Endodermal cell (in vitro differentiated cells): ENCODE data around the gene REXO1. TPM values are rescaled to one million over a fixed set of nuclear protein-coding genes. Genes with fewer than 3 reads are reported as not detected.

Experiments
- DNase-seq: peaks from one replicate; pipeline ENCODE4 v3.0.0-alpha.2; 2017
- H3K27ac ChIP-seq: 2 replicates; pipeline ENCODE4 v1.5.1; 2013; ENCODE audit warnings: mild to moderate bottlenecking, low read depth, low read length, moderate library complexity
- H3K27me3 ChIP-seq: 2 replicates; pipeline ENCODE4 v1.6.1; 2013; ENCODE audit warnings: mild to moderate bottlenecking, low read length, moderate library complexity; ENCODE audit not compliant: insufficient read depth, control insufficient read depth, poor library complexity, severe bottlenecking
- H3K36me3 ChIP-seq: 2 replicates; pipeline ENCODE4 v1.7.0; 2013; ENCODE audit warnings: mild to moderate bottlenecking, low read length, moderate library complexity; ENCODE audit not compliant: control insufficient read depth, insufficient read depth
- H3K4me1 ChIP-seq: one replicate; pipeline ENCODE4 v1.7.0; 2013; ENCODE audit warnings: low read length; ENCODE audit not compliant: control insufficient read depth, insufficient read depth
- H3K4me3 ChIP-seq: 2 replicates; pipeline ENCODE4 v1.5.1; 2013; ENCODE audit warnings: mild to moderate bottlenecking, low read length, moderate library complexity
- H3K9ac ChIP-seq: 2 replicates; pipeline ENCODE4 v1.6.1; 2013; ENCODE audit warnings: mild to moderate bottlenecking, low read length, moderate library complexity; ENCODE audit not compliant: poor library complexity, severe bottlenecking; ENCODE audit errors: extremely low read depth
- H3K9me3 ChIP-seq: 2 replicates; pipeline ENCODE4 v1.6.1; 2013; ENCODE audit warnings: mild to moderate bottlenecking, low read length, moderate library complexity; ENCODE audit not compliant: control insufficient read depth
- H3K27ac Mint-ChIP-seq: 2 replicates; pipeline ENCODE4 v1.8.0; 2020; ENCODE audit warnings: mixed read lengths
- H3K27me3 Mint-ChIP-seq: 2 replicates; pipeline ENCODE4 v1.8.0; 2021; ENCODE audit warnings: mild to moderate bottlenecking, mixed read lengths; ENCODE audit not compliant: insufficient read depth
- H3K36me3 Mint-ChIP-seq: 2 replicates; pipeline ENCODE4 v1.8.0; 2020; ENCODE audit warnings: low read depth, mixed read lengths
- H3K4me1 Mint-ChIP-seq: 2 replicates; pipeline ENCODE4 v1.8.0; 2020; ENCODE audit warnings: mixed read lengths
- H3K4me3 Mint-ChIP-seq: 2 replicates; pipeline ENCODE4 v1.8.0; 2020; ENCODE audit warnings: mild to moderate bottlenecking, moderate library complexity, mixed read lengths
- H3K9me3 Mint-ChIP-seq: 2 replicates; pipeline ENCODE4 v1.8.0; 2020; ENCODE audit warnings: mild to moderate bottlenecking, mixed read lengths
- WGBS, 2 experiments: methylation state at CpG; one replicate each; pipeline versions ENCODE4 v1.1.5 to v1.1.7; 2013; ENCODE audit warnings: missing lambda C conversion rate in 2 of 2, mixed read lengths in 1 of 2; ENCODE audit not compliant: insufficient coverage in 1 of 2, insufficient read length in 1 of 2; 5-methylcytosine and 5-hydroxymethylcytosine counted together
- total RNA-seq, 2 donors: library from RNA; stranded (reverse); fragmentation: NEBNext Ultra II Directional in 1 of 2; extraction: Animal tissue kit (Norgen Biotek cat#: 25700) in 1 of 2; gene quantifications; 2 replicates in 1 of 2; 3 replicates in 1 of 2; pipeline ENCODE4 v1.2.1, GENCODE V29; 2021
- TF ChIP-seq, protein P1 (sequence below): fragments of 200-600 bp; sonication (generic); conservative IDR thresholded peaks from 2 replicates; pipeline ENCODE4 v1.5.0; 2021; ENCODE audit warnings: antibody characterized with exemption, mild to moderate bottlenecking

Gene REXO1
- total RNA-seq, 2 donors from 2014 or later, result 51.6 to 56.4 TPM

DNA sequence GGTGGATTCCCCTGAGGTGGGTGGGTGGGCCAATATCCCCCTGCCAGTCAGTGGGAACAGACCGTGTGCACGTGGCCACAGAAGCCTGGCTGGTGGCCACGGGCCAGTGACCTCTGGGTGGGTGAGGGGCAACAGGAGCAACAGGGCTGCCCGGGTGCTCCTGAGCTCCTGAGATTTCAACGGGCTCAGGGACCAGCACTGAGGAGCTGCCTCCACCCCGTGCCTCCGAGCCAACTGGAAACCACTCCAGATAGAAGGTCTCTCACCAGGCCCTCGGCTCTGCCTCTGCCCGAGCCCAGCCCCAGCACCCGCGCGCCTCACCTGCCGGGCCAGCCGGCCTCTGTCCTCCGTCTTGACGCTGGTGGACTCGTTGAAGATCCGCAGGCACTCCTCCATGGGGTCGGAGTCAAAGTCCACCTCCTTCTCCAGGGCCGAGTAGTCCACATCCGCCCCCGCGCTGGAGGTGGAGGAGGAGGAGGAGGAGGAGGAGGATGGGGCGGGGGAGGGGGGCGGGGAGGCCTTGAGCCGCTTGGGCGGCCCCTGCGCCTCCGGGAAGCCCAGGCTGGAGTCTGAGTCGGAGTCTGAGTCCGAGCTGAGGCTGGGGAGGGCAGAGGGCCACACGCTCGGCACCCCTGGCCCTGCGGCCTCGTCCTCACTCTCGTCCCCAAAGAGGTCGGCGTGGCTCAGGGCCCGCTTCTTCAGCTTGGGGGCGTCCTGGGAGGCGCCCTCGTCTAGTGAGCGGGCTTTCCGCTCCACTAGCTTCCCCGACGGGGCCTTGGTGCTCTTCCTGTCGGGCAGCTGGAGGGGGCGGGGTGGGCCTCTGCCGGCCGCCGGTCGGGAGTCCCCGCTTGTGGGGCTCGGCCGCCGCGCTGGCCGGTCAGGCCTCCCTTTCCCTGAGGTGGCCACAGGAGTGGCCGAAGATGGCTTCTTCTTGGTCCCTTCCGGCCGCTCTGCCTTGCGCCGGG lies 21.4 kb downstream of the REXO1 start:
- H3K27ac ChIP-seq, result peak overlapping the region; percentile 44
- H3K36me3 ChIP-seq, result peaks cover 26% of the 10 kb centered on the region
- TF ChIP-seq, protein P1, sequence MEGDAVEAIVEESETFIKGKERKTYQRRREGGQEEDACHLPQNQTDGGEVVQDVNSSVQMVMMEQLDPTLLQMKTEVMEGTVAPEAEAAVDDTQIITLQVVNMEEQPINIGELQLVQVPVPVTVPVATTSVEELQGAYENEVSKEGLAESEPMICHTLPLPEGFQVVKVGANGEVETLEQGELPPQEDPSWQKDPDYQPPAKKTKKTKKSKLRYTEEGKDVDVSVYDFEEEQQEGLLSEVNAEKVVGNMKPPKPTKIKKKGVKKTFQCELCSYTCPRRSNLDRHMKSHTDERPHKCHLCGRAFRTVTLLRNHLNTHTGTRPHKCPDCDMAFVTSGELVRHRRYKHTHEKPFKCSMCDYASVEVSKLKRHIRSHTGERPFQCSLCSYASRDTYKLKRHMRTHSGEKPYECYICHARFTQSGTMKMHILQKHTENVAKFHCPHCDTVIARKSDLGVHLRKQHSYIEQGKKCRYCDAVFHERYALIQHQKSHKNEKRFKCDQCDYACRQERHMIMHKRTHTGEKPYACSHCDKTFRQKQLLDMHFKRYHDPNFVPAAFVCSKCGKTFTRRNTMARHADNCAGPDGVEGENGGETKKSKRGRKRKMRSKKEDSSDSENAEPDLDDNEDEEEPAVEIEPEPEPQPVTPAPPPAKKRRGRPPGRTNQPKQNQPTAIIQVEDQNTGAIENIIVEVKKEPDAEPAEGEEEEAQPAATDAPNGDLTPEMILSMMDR, result no peak
- peak overlapping the region; percentile 39 for H3K27ac Mint-ChIP-seq
- H3K4me3 ChIP-seq, result no peak overlapping the region
- H3K9me3 ChIP-seq, result no peaks in the 10 kb centered on the region
- H3K4me1 ChIP-seq, result peaks cover 6% of the 10 kb centered on the region
- no peaks in the 10 kb centered on the region for H3K27me3 ChIP-seq
- no peaks in the 10 kb centered on the region for H3K27me3 Mint-ChIP-seq
- peak; percentile 83 for DNase-seq
- H3K36me3 Mint-ChIP-seq, result peaks cover 22% of the 10 kb centered on the region
- no peak overlapping the region for H3K4me3 Mint-ChIP-seq
- no peaks in the 10 kb centered on the region for H3K9me3 Mint-ChIP-seq
- WGBS, 2 experiments, result 53 to 59% methylated on average over 36 to 58 of the region's 63 CpGs
- no peak overlapping the region for H3K9ac ChIP-seq
- peaks cover 1% of the 10 kb centered on the region for H3K4me1 Mint-ChIP-seq

- Mint-ChIP-seq H3K27ac (peak overlapping the region; percentile 86), H3K27me3 (no peaks in the 10 kb centered on the region), H3K4me3 (no peak overlapping the region), H3K4me1 (peaks cover 1% of the 10 kb centered on the region), H3K9me3 (no peaks in the 10 kb centered on the region), H3K36me3 (peaks cover 24% of the 10 kb centered on the region)
- DNase-seq, result peak; percentile 96
- Histone ChIP-seq H3K4me3 (no peak overlapping the region), H3K9ac (no peak overlapping the region), H3K27ac (no peak overlapping the region), H3K4me1 (peaks cover 6% of the 10 kb centered on the region), H3K36me3 (peaks cover 26% of the 10 kb centered on the region), H3K9me3 (no peaks in the 10 kb centered on the region), H3K27me3 (no peaks in the 10 kb centered on the region)
- 29 to 54% methylated on average over 4 to 15 of the region's 15 CpGs for WGBS, 2 experiments
- TF ChIP-seq, protein P1, result peak; percentile 94
These were observed 22.2 kb downstream of the REXO1 start for GRCh38 chr19:1825909-1826556.

- 92% methylated on average over 14 of the region's 14 CpGs for WGBS, 2 experiments
- H3K27ac ChIP-seq, result no peak overlapping the region
- H3K27ac Mint-ChIP-seq, result peak overlapping the region; percentile 17
- no peak overlapping the region for H3K9ac ChIP-seq
- H3K4me1 ChIP-seq, result peaks cover 6% of the 10 kb centered on the region
- no peak overlapping the region for H3K4me3 ChIP-seq
- peaks cover 1% of the 10 kb centered on the region for H3K4me1 Mint-ChIP-seq
- no peaks in the 10 kb centered on the region for H3K27me3 Mint-ChIP-seq
- H3K9me3 Mint-ChIP-seq, result no peaks in the 10 kb centered on the region
- H3K36me3 ChIP-seq, result peaks cover 26% of the 10 kb centered on the region
- no peak overlapping the region for H3K4me3 Mint-ChIP-seq
- peaks cover 25% of the 10 kb centered on the region for H3K36me3 Mint-ChIP-seq
- DNase-seq, result no peak
- no peaks in the 10 kb centered on the region for H3K27me3 ChIP-seq
- TF ChIP-seq, protein P1, result no peak
- no peaks in the 10 kb centered on the region for H3K9me3 ChIP-seq
These were observed 24.0 kb downstream of the REXO1 start for GRCh38 chr19:1824252-1824622.
